H9 (cell line): ENCODE measurements around the gene NKAIN1. TPM values are rescaled to one million over a fixed set of nuclear protein-coding genes. Genes with fewer than 3 reads are reported as not detected.

Experiments
- DNase-seq: peaks from one replicate; pipeline ENCODE4 v3.0.0-alpha.2; 2017
- H2AFZ ChIP-seq: one replicate; pipeline ENCODE4 v1.6.1; 2013; ENCODE audit warnings: mild to moderate bottlenecking, low read length, control low read depth, moderate library complexity
- H2AK5ac ChIP-seq: 2 replicates; pipeline ENCODE4 v1.6.1; 2013; ENCODE audit warnings: low read length, control low read depth, mixed read lengths; ENCODE audit not compliant: insufficient read length
- H2BK120ac ChIP-seq: one replicate; pipeline ENCODE4 v1.6.1; 2013; ENCODE audit warnings: low read depth, mild to moderate bottlenecking, low read length, control low read depth, inconsistent platforms; ENCODE audit not compliant: poor library complexity, severe bottlenecking
- H2BK12ac ChIP-seq: 2 replicates; pipeline ENCODE4 v1.6.1; 2013; ENCODE audit warnings: low read length, control low read depth, mixed read lengths, low read depth; ENCODE audit not compliant: insufficient read length
- H2BK15ac ChIP-seq: 2 replicates; pipeline ENCODE4 v1.6.1; 2013; ENCODE audit warnings: low read depth, low read length, control low read depth
- H2BK20ac ChIP-seq: one replicate; pipeline ENCODE4 v1.6.1; 2013; ENCODE audit warnings: low read depth, mild to moderate bottlenecking, low read length, control low read depth, inconsistent platforms; ENCODE audit not compliant: poor library complexity, severe bottlenecking
- H2BK5ac ChIP-seq: 2 replicates; pipeline ENCODE4 v1.6.1; 2013; ENCODE audit warnings: low read length, control low read depth, mixed read lengths; ENCODE audit not compliant: insufficient read length
- H3K14ac ChIP-seq: 2 replicates; pipeline ENCODE4 v1.6.1; 2013; ENCODE audit warnings: low read length, control low read depth; ENCODE audit not compliant: insufficient read depth
- H3K18ac ChIP-seq: 2 replicates; pipeline ENCODE4 v1.6.1; 2013; ENCODE audit warnings: low read depth, mild to moderate bottlenecking, mixed read lengths, low read length, control low read depth; ENCODE audit not compliant: insufficient read length
- H3K23ac ChIP-seq: 2 replicates; pipeline ENCODE4 v1.6.1; 2013; ENCODE audit warnings: low read length, control low read depth, mixed read lengths, low read depth; ENCODE audit not compliant: insufficient read length
- H3K23me2 ChIP-seq: 2 replicates; pipeline ENCODE4 v1.6.1; 2013; ENCODE audit warnings: low read depth, mild to moderate bottlenecking, mixed read lengths, low read length, control low read depth; ENCODE audit not compliant: insufficient read length, poor library complexity, severe bottlenecking
- H3K27ac ChIP-seq: 2 replicates; pipeline ENCODE4 v1.5.1; 2013; ENCODE audit warnings: low read length, control low read depth, mixed read lengths, low read depth; ENCODE audit not compliant: insufficient read length
- H3K27me3 ChIP-seq: 2 replicates; pipeline ENCODE4 v1.6.1; 2013; ENCODE audit warnings: low read length, control low read depth, inconsistent platforms; ENCODE audit not compliant: insufficient read depth
- H3K4ac ChIP-seq: 2 replicates; pipeline ENCODE4 v1.6.1; 2013; ENCODE audit warnings: low read depth, mild to moderate bottlenecking, control low read depth, inconsistent platforms, low read length, moderate library complexity
- H3K4me1 ChIP-seq: 2 replicates; pipeline ENCODE4 v1.6.1; 2013; ENCODE audit warnings: low read length, control low read depth, inconsistent platforms; ENCODE audit not compliant: insufficient read depth
- H3K4me2 ChIP-seq: 2 replicates; pipeline ENCODE4 v1.6.1; 2013; ENCODE audit warnings: low read length, control low read depth, mixed read lengths; ENCODE audit not compliant: insufficient read length, insufficient read depth
- H3K56ac ChIP-seq: 2 replicates; pipeline ENCODE4 v1.6.1; 2013; ENCODE audit warnings: low read depth, mild to moderate bottlenecking, mixed read lengths, low read length, control low read depth; ENCODE audit not compliant: insufficient read length
- H3K79me1 ChIP-seq: 2 replicates; pipeline ENCODE4 v1.6.1; 2013; ENCODE audit warnings: low read depth, mild to moderate bottlenecking, moderate library complexity, low read length, control low read depth, inconsistent platforms; ENCODE audit not compliant: insufficient read depth, poor library complexity, severe bottlenecking
- H3K79me2 ChIP-seq: 2 replicates; pipeline ENCODE4 v1.6.1; 2013; ENCODE audit warnings: low read length, control low read depth, inconsistent platforms; ENCODE audit not compliant: insufficient read depth
- H3K9ac ChIP-seq: 2 replicates; pipeline ENCODE4 v1.6.1; 2013; ENCODE audit warnings: low read length, control low read depth, mixed read lengths; ENCODE audit not compliant: insufficient read length; ENCODE audit errors: extremely low read depth
- H3K9me3 ChIP-seq: one replicate; pipeline ENCODE4 v1.6.1; 2013; ENCODE audit warnings: low read depth, low read length, inconsistent platforms; ENCODE audit not compliant: control insufficient read depth
- H3T11ph ChIP-seq: one replicate; pipeline ENCODE4 v1.6.1; 2013; ENCODE audit warnings: mild to moderate bottlenecking, low read length, control low read depth, inconsistent platforms
- H4K20me1 ChIP-seq: one replicate; pipeline ENCODE4 v1.6.1; 2013; ENCODE audit not compliant: control insufficient read depth, insufficient read length, insufficient read depth
- H4K5ac ChIP-seq: 2 replicates; pipeline ENCODE4 v1.6.1; 2013; ENCODE audit warnings: low read depth, mild to moderate bottlenecking, mixed read lengths, low read length, control low read depth; ENCODE audit not compliant: insufficient read length
- H4K8ac ChIP-seq: replicated peaks from 2 replicates; pipeline ENCODE4 v1.6.1; 2013; ENCODE audit warnings: low read length, control low read depth, mixed read lengths, low read depth; ENCODE audit not compliant: insufficient read length
- H4K91ac ChIP-seq: 2 replicates; pipeline ENCODE4 v1.6.1; 2013; ENCODE audit warnings: low read depth, mild to moderate bottlenecking, moderate library complexity, mixed read lengths, low read length, control low read depth; ENCODE audit not compliant: insufficient read length
- H3K27ac Mint-ChIP-seq, 3 experiments: 2 replicates in 2 of 3; 3 replicates in 1 of 3; pipeline ENCODE4 v1.8.0; 2020 to 2021; ENCODE audit warnings: mixed read lengths in 3 of 3, mild to moderate bottlenecking in 1 of 3, moderate library complexity in 1 of 3
- H3K27me3 Mint-ChIP-seq: 2 replicates; pipeline ENCODE4 v1.8.0; 2021; ENCODE audit warnings: low read depth, mild to moderate bottlenecking, moderate library complexity, mixed read lengths
- H3K36me3 Mint-ChIP-seq, 3 experiments: 2 replicates in 2 of 3; 3 replicates in 1 of 3; pipeline ENCODE4 v1.8.0; 2020 to 2021; ENCODE audit warnings: low read depth in 3 of 3, mixed read lengths in 3 of 3; ENCODE audit not compliant: insufficient read depth in 1 of 3
- H3K4me1 Mint-ChIP-seq, 2 experiments: 2 replicates each; pipeline ENCODE4 v1.8.0; 2020; ENCODE audit warnings: mixed read lengths in 2 of 2
- H3K4me3 Mint-ChIP-seq, 2 experiments: 2 replicates in 1 of 2; 3 replicates in 1 of 2; pipeline ENCODE4 v1.8.0; 2020 to 2021; ENCODE audit warnings: mild to moderate bottlenecking in 2 of 2, mixed read lengths in 2 of 2, moderate library complexity in 1 of 2
- H3K9me3 Mint-ChIP-seq, 2 experiments: 2 replicates in 1 of 2; 3 replicates in 1 of 2; pipeline ENCODE4 v1.8.0; 2020; ENCODE audit warnings: mild to moderate bottlenecking in 2 of 2, mixed read lengths in 2 of 2, moderate library complexity in 1 of 2
- WGBS: extraction: QIAGEN DNeasy Blood & Tissue Kit; methylation state at CpG from one replicate; pipeline ENCODE4 v1.1.7; 2013; ENCODE audit warnings: missing lambda C conversion rate, low lambda C conversion rate, mixed read lengths; ENCODE audit not compliant: insufficient read length; ENCODE audit errors: extremely low coverage; 5-methylcytosine and 5-hydroxymethylcytosine counted together
- total RNA-seq: library from RNA; stranded (reverse); gene quantifications from 2 replicates; pipeline ENCODE4 v1.2.1, GENCODE V29; 2021
- TF ChIP-seq, protein P1 (sequence below): fragments of 200-600 bp; sonication (generic); conservative IDR thresholded peaks from 3 replicates; pipeline ENCODE4 v1.8.0; 2021; ENCODE audit warnings: antibody characterized with exemption, mild to moderate bottlenecking

NKAIN1 gene
- total RNA-seq, 1 experiment from 2014 or later = 25.6 TPM

DNA sequence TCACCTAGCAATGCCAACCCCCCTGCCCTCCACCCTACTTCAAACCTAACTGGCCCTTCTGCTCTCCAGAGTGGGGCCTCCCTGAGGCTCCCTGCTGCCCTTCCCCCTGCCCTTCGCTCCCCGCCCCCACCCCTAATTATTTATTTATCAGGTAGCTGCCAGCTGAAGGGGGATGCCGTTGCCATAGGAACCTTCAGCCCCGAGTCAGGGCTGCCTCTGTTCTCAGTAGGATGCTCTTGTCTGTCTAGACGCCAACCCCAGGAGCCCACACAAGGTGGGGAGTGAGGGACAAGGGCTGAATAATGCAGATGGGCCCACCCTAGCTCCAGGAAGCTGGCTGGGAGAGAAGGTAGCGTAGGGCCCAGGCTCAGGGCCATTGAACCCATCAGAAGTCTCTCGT, 41.1 kb downstream of the NKAIN1 start:
- no peaks in the 10 kb centered on the region for H3K27me3 Mint-ChIP-seq
- Histone ChIP-seq H3K27me3 (no peaks in the 10 kb centered on the region), H4K8ac (no peak overlapping the region), H4K20me1 (no peaks in the 10 kb centered on the region), H2BK120ac (no peak overlapping the region), H3K79me2 (no peaks in the 10 kb centered on the region), H3K56ac (no peak overlapping the region), H2BK20ac (no peak overlapping the region), H3K23me2 (no peaks in the 10 kb centered on the region), H3K9me3 (no peaks in the 10 kb centered on the region), H3K9ac (no peak overlapping the region), H3T11ph (no peak overlapping the region), H3K4me2 (no peak overlapping the region), H3K14ac (no peak overlapping the region), H2BK15ac (no peak overlapping the region), H2AK5ac (no peak overlapping the region), H3K4ac (no peak overlapping the region), H2BK5ac (no peak overlapping the region), H2AFZ (no peak overlapping the region), H3K4me1 (no peaks in the 10 kb centered on the region), H3K18ac (no peak overlapping the region), H3K79me1 (no peaks in the 10 kb centered on the region), H3K27ac (no peak overlapping the region), H2BK12ac (no peak overlapping the region), H3K23ac (no peak overlapping the region), H4K91ac (no peak overlapping the region), H4K5ac (no peak overlapping the region)
- TF ChIP-seq, protein P1, sequence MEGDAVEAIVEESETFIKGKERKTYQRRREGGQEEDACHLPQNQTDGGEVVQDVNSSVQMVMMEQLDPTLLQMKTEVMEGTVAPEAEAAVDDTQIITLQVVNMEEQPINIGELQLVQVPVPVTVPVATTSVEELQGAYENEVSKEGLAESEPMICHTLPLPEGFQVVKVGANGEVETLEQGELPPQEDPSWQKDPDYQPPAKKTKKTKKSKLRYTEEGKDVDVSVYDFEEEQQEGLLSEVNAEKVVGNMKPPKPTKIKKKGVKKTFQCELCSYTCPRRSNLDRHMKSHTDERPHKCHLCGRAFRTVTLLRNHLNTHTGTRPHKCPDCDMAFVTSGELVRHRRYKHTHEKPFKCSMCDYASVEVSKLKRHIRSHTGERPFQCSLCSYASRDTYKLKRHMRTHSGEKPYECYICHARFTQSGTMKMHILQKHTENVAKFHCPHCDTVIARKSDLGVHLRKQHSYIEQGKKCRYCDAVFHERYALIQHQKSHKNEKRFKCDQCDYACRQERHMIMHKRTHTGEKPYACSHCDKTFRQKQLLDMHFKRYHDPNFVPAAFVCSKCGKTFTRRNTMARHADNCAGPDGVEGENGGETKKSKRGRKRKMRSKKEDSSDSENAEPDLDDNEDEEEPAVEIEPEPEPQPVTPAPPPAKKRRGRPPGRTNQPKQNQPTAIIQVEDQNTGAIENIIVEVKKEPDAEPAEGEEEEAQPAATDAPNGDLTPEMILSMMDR = no peak
- no peak overlapping the region; a peak in 1 of 5 replicates for H3K4me3 Mint-ChIP-seq
- H3K27ac Mint-ChIP-seq = peak overlapping the region; percentile 32 to 42 (median 37); a peak in 6 of 7 replicates
- WGBS = no CpG with 5 or more reads among the region's 7 CpGs
- H3K4me1 Mint-ChIP-seq = peaks cover 19 to 27% of the 10 kb centered on the region in 2 experiments
- no peaks in the 10 kb centered on the region for H3K9me3 Mint-ChIP-seq
- no peaks in the 10 kb centered on the region; a peak in 1 of 7 replicates for H3K36me3 Mint-ChIP-seq
- no peak for DNase-seq
